ENCODE data around the gene ACADSB.

GRCh38 chr10:122974023-122974422 lies 34.8 kb upstream of the ACADSB start:
- TF ChIP-seq JUN (CRISPR knock-in tag; IDR thresholded peaks at IDR 0.05) (no peak), CTCF (IDR thresholded peaks at IDR 0.05) (no peak), ZNF232 (CRISPR knock-in tag; IDR thresholded peaks at IDR 0.05) (no peak), FOXP1 (CRISPR knock-in tag; IDR thresholded peaks at IDR 0.05; ENCODE audit: borderline replicate concordance) (no peak), CBFB (CRISPR knock-in tag; IDR thresholded peaks at IDR 0.05; ENCODE audit: low read depth) (no peak), ATF2 (CRISPR knock-in tag; IDR thresholded peaks at IDR 0.05; ENCODE audit: borderline replicate concordance, low read depth) (no peak)
